B cell (primary cell): ENCODE results near the gene PNPLA2. TPM values are rescaled to one million over a fixed set of nuclear protein-coding genes. Genes with fewer than 3 reads are reported as not detected.

Experiments
- ATAC-seq: fragments of 200-7000 bp; cut with Tn5 transposase; one replicate; pipeline ENCODE4 v1.10.0; 2021; ENCODE audit warnings: low read depth, mild to moderate bottlenecking, moderate number of reproducible peaks, moderate library complexity
- CTCF ChIA-PET: fragments of 350-600 bp; sonication (Branson Sonifier 250); formaldehyde crosslinking; loops from one replicate; lab custom pipeline; 2021; ENCODE audit warnings: antibody characterized with exemption, inconsistent platforms; lab: Charles Lee
- POLR2A ChIA-PET: fragments of 350-600 bp; sonication (Branson Sonifier 250); formaldehyde crosslinking; loops from one replicate; lab custom pipeline; 2021; ENCODE audit warnings: antibody characterized with exemption; lab: Charles Lee
- DNase-seq: peaks from one replicate; pipeline ENCODE4 v3.0.0; 2013
- H2AFZ ChIP-seq: 2 replicates; pipeline ENCODE4 v1.6.1; 2012; ENCODE audit warnings: mild to moderate bottlenecking, low read depth, low read length; ENCODE audit not compliant: insufficient read depth, poor library complexity, severe bottlenecking
- H3K27ac ChIP-seq, 2 donors: 1 replicate in 1 of 2; 2 replicates in 1 of 2; pipeline ENCODE4 v1.5.1; 2012 to 2013; ENCODE audit warnings: low read length in 2 of 2, mild to moderate bottlenecking in 2 of 2, moderate library complexity in 1 of 2
- H3K27me3 ChIP-seq, 4 experiments: fragments of 200-600 bp in 1 of 4; sonication (generic) in 1 of 4; replicated peaks in 1 of 4; 1 replicate in 2 of 4; 2 replicates in 2 of 4; pipeline versions ENCODE4 v1.6.1 to v1.7.0; 2013 to 2016; ENCODE audit warnings: low read length in 3 of 4, mild to moderate bottlenecking in 2 of 4, mixed read lengths in 1 of 4, moderate library complexity in 1 of 4; ENCODE audit not compliant: insufficient read depth in 4 of 4, control insufficient read depth in 3 of 4; ENCODE audit errors: control extremely low read depth in 1 of 4
- H3K36me3 ChIP-seq, 2 experiments: replicated peaks in 1 of 2; 1 replicate in 1 of 2; 2 replicates in 1 of 2; pipeline versions ENCODE4 v1.6.1 to v1.7.1; 2013; ENCODE audit warnings: low read length in 1 of 2; ENCODE audit not compliant: insufficient read depth in 2 of 2, control insufficient read depth in 1 of 2; ENCODE audit errors: control extremely low read depth in 1 of 2, extremely low read depth in 1 of 2
- H3K4me1 ChIP-seq, 2 donors: fragments of 200-600 bp in 1 of 2; sonication (generic) in 1 of 2; 1 replicate in 1 of 2; 2 replicates in 1 of 2; pipeline versions ENCODE4 v1.5.1 to v1.6.1; 2013 to 2017; ENCODE audit warnings: low read length in 2 of 2; ENCODE audit not compliant: control insufficient read depth in 2 of 2, insufficient read depth in 2 of 2
- H3K4me2 ChIP-seq: replicated peaks from 2 replicates; pipeline ENCODE3; 2012; ENCODE audit warnings: mild to moderate bottlenecking, low read depth, low read length; ENCODE audit not compliant: poor library complexity, severe bottlenecking
- H3K4me3 ChIP-seq, 5 experiments: fragments of 200-600 bp in 1 of 5; sonication (generic) in 1 of 5; 1 replicate in 3 of 5; 2 replicates in 2 of 5; pipeline versions ENCODE4 v1.5.1 to v1.7.0; 2011 to 2016; ENCODE audit warnings: low read length in 4 of 5, mild to moderate bottlenecking in 4 of 5, low read depth in 2 of 5, control low read depth in 1 of 5, moderate library complexity in 1 of 5; ENCODE audit not compliant: insufficient read depth in 1 of 5; ENCODE audit errors: control extremely low read depth in 1 of 5, extremely low read depth in 1 of 5
- H3K79me2 ChIP-seq: fragments of 200-600 bp; sonication (generic); one replicate; pipeline ENCODE4 v1.6.0; 2016; ENCODE audit warnings: low read length; ENCODE audit not compliant: control insufficient read depth, insufficient read depth
- H3K9ac ChIP-seq: fragments of 200-600 bp; sonication (generic); 2 replicates; pipeline ENCODE4 v1.6.1; 2017; ENCODE audit warnings: mild to moderate bottlenecking, low read length, moderate library complexity
- H3K9me3 ChIP-seq, 3 donors: one replicate each; pipeline versions ENCODE4 v1.6.1 to v1.7.1; 2013; ENCODE audit warnings: low read length in 2 of 3; ENCODE audit not compliant: control insufficient read depth in 2 of 3, insufficient read depth in 1 of 3; ENCODE audit errors: control extremely low read depth in 1 of 3
- H4K20me1 ChIP-seq: 2 replicates; pipeline ENCODE4 v1.6.0; 2012; ENCODE audit warnings: mild to moderate bottlenecking, low read length; ENCODE audit not compliant: insufficient read depth, control insufficient read depth, poor library complexity, severe bottlenecking
- H3K27ac Mint-ChIP-seq: one replicate; pipeline ENCODE4 v1.8.0; 2021; ENCODE audit warnings: mixed read lengths
- H3K27me3 Mint-ChIP-seq: one replicate; pipeline ENCODE4 v1.8.0; 2021; ENCODE audit warnings: mixed read lengths
- H3K4me1 Mint-ChIP-seq: one replicate; pipeline ENCODE4 v1.8.0; 2021; ENCODE audit warnings: mixed read lengths
- H3K4me3 Mint-ChIP-seq: one replicate; pipeline ENCODE4 v1.8.0; 2021; ENCODE audit warnings: mixed read lengths
- H3K9me3 Mint-ChIP-seq: one replicate; pipeline ENCODE4 v1.8.0; 2022; ENCODE audit warnings: mixed read lengths; ENCODE audit not compliant: insufficient read depth
- CTCF ChIP-seq: fragments of 200-600 bp; IDR thresholded peaks from one replicate; pipeline ENCODE4 v1.8.0; 2022; ENCODE audit warnings: antibody characterized with exemption, mild to moderate bottlenecking
- EZH2 ChIP-seq: IDR thresholded peaks from 2 replicates; pipeline ENCODE4 v1.6.1; 2012; ENCODE audit warnings: borderline replicate concordance, low read depth, mild to moderate bottlenecking, moderate library complexity, low read length; ENCODE audit not compliant: insufficient read depth, poor library complexity, severe bottlenecking
- WGBS: methylation state at CpG from one replicate; pipeline ENCODE4 v1.1.5; 2013; ENCODE audit warnings: missing lambda C conversion rate; ENCODE audit not compliant: insufficient coverage; 5-methylcytosine and 5-hydroxymethylcytosine counted together
- intact Hi-C: fragments of 100-400 bp; cut with micrococcal nuclease; formaldehyde crosslinking; loops from one replicate; pipeline ENCODE4 v1.10.0; 2022
- polyA plus RNA-seq: library from polyadenylated mRNA; depleted of rRNA; stranded (reverse); fragments of >200 nt; gene quantifications from 2 replicates; pipeline ENCODE4 v1.2.3, GENCODE V29; 2012
- total RNA-seq, 2 donors: library from RNA; stranded (reverse); fragments of 120-200 nt in 1 of 2; gene quantifications; 1 replicate in 1 of 2; 2 replicates in 1 of 2; pipeline versions ENCODE4 v1.2.3 to v1.2.4, GENCODE V29; 2013 to 2022

PNPLA2 gene
- total and polyA plus RNA-seq, 2 donors (not counting 1 experiment from before 2014, with no cell fraction given), result 208 to 276 TPM

- ChIA-PET CTCF (interaction anchor here (2.0 kb wide), 1 partner anchor 15 kb away, joined by 4 read pairs; no protein-coding TSS in a partner anchor), POLR2A (interaction anchor here (0.9 kb wide), 1 partner anchor 228 kb away, joined by 5 read pairs; no protein-coding TSS in a partner anchor)
- no peak overlapping the region for H3K27ac Mint-ChIP-seq
- Histone ChIP-seq H3K4me3 (no peak overlapping the region), H4K20me1 (peaks cover 23% of the 10 kb centered on the region), H3K27me3 (no peaks in the 10 kb centered on the region), H2AFZ (no peak overlapping the region), H3K27ac (no peak overlapping the region), H3K9ac (no peak overlapping the region), H3K79me2 (peaks cover 16% of the 10 kb centered on the region), H3K4me1 (peaks cover 5 to 8% of the 10 kb centered on the region in 2 donors), H3K9me3 (no peaks in the 10 kb centered on the region), H3K36me3 (no peaks in the 10 kb centered on the region), H3K4me2 (no peak overlapping the region)
- no peak overlapping the region for H3K4me3 Mint-ChIP-seq
- WGBS, result 94% methylated on average over 26 of the region's 36 CpGs
- H3K27me3 Mint-ChIP-seq, result no peaks in the 10 kb centered on the region
- DNase-seq (peak; percentile 14), ATAC-seq (no peak)
- H3K9me3 Mint-ChIP-seq, result no peaks in the 10 kb centered on the region
- intact Hi-C loops, result no loop called here
- TF ChIP-seq EZH2 (no peak), CTCF (no peak)
- H3K4me1 Mint-ChIP-seq, result peaks cover 8% of the 10 kb centered on the region
These were observed 36.2 kb upstream of the PNPLA2 start for GRCh38 chr11:782264-783174.

- H3K9me3 Mint-ChIP-seq, result no peaks in the 10 kb centered on the region
- ChIA-PET CTCF (interaction anchor here (0.8 to 2.0 kb wide), 3 partner anchors 12 to 444 kb away, joined by 3 to 4 read pairs (median 4); no protein-coding TSS in a partner anchor), POLR2A (interaction anchor here (0.6 to 0.9 kb wide), 2 partner anchors 9 to 229 kb away, joined by 3 to 5 read pairs; no protein-coding TSS in a partner anchor)
- H3K36me3 ChIP-seq, result no peaks in the 10 kb centered on the region
- H2AFZ ChIP-seq, result no peak overlapping the region
- H3K79me2 ChIP-seq, result peaks cover 5% of the 10 kb centered on the region
- peaks cover 20% of the 10 kb centered on the region for H4K20me1 ChIP-seq
- no peak overlapping the region for H3K4me2 ChIP-seq
- no peaks in the 10 kb centered on the region for H3K27me3 Mint-ChIP-seq
- DNase-seq, result no peak
- H3K9ac ChIP-seq, result no peak overlapping the region
- no peak overlapping the region for H3K4me3 ChIP-seq
- no peaks in the 10 kb centered on the region for H3K9me3 ChIP-seq
- 63% methylated on average over 24 of the region's 24 CpGs for WGBS
- peaks cover 4 to 11% of the 10 kb centered on the region in 2 donors for H3K4me1 ChIP-seq
- peak; percentile 36 for TF ChIP-seq CTCF
- TF ChIP-seq EZH2, result no peak
- intact Hi-C loops, result no loop called here
- peaks cover 8% of the 10 kb centered on the region for H3K4me1 Mint-ChIP-seq
- no peak overlapping the region for H3K4me3 Mint-ChIP-seq
- no peak overlapping the region for H3K27ac Mint-ChIP-seq
- peak; percentile 41 for ATAC-seq
- H3K27ac ChIP-seq, result no peak overlapping the region
- H3K27me3 ChIP-seq, result peaks cover 0 to 5% (median 0%) of the 10 kb centered on the region in 4 experiments
These were observed 35.1 kb upstream of the PNPLA2 start for GRCh38 chr11:783581-784015.
